Activated T-helper 17 cell treated with anti-CD3 and anti-CD28 coated beads, Interleukin-2, amount 50 U/mL, for 72 hours (primary cell): ENCODE data around the gene DNAJB12. TPM values are rescaled to one million over a fixed set of nuclear protein-coding genes. Genes with fewer than 3 reads are reported as not detected.

Source experiments
- ATAC-seq: fragments of 150-1000 bp; cut with Tn5 transposase; replicated peaks from 2 replicates; pipeline ENCODE4 v1.10.0; 2021; ENCODE audit warnings: mild to moderate bottlenecking, moderate library complexity
- H3K27ac Mint-ChIP-seq: one replicate; pipeline ENCODE4 v1.8.0; 2022; ENCODE audit warnings: mixed read lengths
- H3K27me3 Mint-ChIP-seq: one replicate; pipeline ENCODE4 v1.8.0; 2022; ENCODE audit warnings: mixed read lengths
- H3K36me3 Mint-ChIP-seq: one replicate; pipeline ENCODE4 v1.8.0; 2022; ENCODE audit warnings: low read depth, mild to moderate bottlenecking, mixed read lengths
- H3K4me1 Mint-ChIP-seq: one replicate; pipeline ENCODE4 v1.8.0; 2022; ENCODE audit warnings: mixed read lengths
- H3K4me3 Mint-ChIP-seq: one replicate; pipeline ENCODE4 v1.8.0; 2022; ENCODE audit warnings: mild to moderate bottlenecking, mixed read lengths
- H3K9me3 Mint-ChIP-seq: one replicate; pipeline ENCODE4 v1.8.0; 2022; ENCODE audit warnings: mixed read lengths
- total RNA-seq, 2 donors: library from RNA; stranded (reverse); gene quantifications; one replicate each; pipeline ENCODE4 v1.2.3, GENCODE V29; 2022

The DNAJB12 gene
- total RNA-seq, 2 donors from 2014 or later = 32.0 to 35.9 TPM

DNA sequence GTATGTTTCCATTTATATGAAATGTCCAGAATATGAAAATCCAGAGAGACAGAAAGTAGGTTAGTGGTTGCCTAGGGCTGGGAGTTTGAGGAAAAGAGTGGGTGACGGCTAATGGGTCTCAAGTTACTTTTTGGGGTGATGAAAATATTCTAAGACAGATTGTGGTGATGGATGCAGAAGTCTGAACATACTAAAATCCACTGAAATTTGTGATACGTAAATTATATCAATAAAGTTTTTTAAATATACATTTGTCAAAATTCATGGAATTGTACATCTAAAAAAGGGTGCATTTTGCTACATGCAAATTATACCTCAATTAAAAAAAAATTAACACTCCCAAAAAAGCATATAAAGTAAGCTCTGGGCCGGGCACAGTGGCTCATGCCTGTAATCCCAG lies 71.6 kb downstream of the DNAJB12 start:
- H3K36me3 Mint-ChIP-seq = no peaks in the 10 kb centered on the region
- ATAC-seq = no peak
- no peak overlapping the region for H3K4me3 Mint-ChIP-seq
- no peaks in the 10 kb centered on the region for H3K27me3 Mint-ChIP-seq
- no peaks in the 10 kb centered on the region for H3K9me3 Mint-ChIP-seq
- H3K27ac Mint-ChIP-seq = no peak overlapping the region
- peaks cover 22% of the 10 kb centered on the region for H3K4me1 Mint-ChIP-seq

Other genes with a start within 250 kb of the DNAJB12 start
- gene ANAPC16, start 138.9 kb downstream of the DNAJB12 start, total RNA-seq = 100 to 1,000 TPM in 1 of 2 donors, 10 to 100 TPM in 1; 74.3 to 119 TPM
- gene ASCC1, start 138.6 kb downstream of the DNAJB12 start, total RNA-seq = 10 to 100 TPM; 44.0 to 48.6 TPM
- 1,000 to 10,000 TPM in 1 of 2 donors, 100 to 1,000 TPM in 1; 746 to 1,569 TPM for gene DDIT4, start 81.0 kb downstream of the DNAJB12 start, total RNA-seq